ENCODE data around the gene PKMYT1. TPM values are rescaled to one million over a fixed set of nuclear protein-coding genes. Genes with fewer than 3 reads are reported as not detected.

PKMYT1 gene
- polyA plus RNA-seq, 2 of the 4 experiments (the other 2 are of a cell fraction), result 10.5 to 50.5 TPM

DNA sequence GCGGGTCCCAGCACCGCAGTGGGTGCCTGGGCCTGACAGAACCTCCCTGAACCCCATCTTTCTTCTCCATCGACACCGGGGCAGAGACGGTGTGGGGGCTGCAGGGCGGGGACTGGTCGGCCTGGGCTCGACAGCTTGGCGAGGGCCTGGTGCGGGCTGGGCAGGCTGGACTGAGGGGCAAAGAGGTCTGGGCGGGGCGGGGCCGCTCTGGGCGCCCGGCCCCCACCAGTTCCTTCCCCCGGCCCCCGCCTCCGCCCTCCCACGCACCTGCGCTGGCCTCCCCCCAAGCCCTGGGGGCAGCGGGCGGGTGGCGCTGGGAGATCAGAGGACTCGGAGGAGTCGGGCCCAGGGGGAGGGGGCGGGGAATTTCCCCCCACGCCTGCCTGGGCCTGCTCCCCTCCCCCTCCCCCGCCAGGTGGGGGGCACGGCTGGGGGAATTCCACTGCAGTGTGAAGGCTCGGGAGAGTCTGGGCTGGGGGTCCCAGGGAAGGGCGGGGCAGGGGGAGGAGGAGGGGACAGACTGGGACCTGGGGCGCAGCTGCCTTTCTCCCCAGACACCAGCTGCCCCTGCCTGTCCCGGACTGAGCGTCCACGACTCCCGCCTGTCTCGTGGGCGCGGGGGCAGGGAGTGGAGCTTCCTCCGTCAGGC is 17.0 kb downstream of the PKMYT1 start (continued):
- TF ChIP-seq, protein P1, sequence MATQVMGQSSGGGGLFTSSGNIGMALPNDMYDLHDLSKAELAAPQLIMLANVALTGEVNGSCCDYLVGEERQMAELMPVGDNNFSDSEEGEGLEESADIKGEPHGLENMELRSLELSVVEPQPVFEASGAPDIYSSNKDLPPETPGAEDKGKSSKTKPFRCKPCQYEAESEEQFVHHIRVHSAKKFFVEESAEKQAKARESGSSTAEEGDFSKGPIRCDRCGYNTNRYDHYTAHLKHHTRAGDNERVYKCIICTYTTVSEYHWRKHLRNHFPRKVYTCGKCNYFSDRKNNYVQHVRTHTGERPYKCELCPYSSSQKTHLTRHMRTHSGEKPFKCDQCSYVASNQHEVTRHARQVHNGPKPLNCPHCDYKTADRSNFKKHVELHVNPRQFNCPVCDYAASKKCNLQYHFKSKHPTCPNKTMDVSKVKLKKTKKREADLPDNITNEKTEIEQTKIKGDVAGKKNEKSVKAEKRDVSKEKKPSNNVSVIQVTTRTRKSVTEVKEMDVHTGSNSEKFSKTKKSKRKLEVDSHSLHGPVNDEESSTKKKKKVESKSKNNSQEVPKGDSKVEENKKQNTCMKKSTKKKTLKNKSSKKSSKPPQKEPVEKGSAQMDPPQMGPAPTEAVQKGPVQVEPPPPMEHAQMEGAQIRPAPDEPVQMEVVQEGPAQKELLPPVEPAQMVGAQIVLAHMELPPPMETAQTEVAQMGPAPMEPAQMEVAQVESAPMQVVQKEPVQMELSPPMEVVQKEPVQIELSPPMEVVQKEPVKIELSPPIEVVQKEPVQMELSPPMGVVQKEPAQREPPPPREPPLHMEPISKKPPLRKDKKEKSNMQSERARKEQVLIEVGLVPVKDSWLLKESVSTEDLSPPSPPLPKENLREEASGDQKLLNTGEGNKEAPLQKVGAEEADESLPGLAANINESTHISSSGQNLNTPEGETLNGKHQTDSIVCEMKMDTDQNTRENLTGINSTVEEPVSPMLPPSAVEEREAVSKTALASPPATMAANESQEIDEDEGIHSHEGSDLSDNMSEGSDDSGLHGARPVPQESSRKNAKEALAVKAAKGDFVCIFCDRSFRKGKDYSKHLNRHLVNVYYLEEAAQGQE (IDR thresholded peaks at IDR 0.05), result no peak
- TF ChIP-seq CHD2 (IDR thresholded peaks at IDR 0.05; ENCODE audit: low read length, partially characterized antibody) (no peak), JUNB (IDR thresholded peaks at IDR 0.05) (no peak)
- TF ChIP-seq, protein P2, sequence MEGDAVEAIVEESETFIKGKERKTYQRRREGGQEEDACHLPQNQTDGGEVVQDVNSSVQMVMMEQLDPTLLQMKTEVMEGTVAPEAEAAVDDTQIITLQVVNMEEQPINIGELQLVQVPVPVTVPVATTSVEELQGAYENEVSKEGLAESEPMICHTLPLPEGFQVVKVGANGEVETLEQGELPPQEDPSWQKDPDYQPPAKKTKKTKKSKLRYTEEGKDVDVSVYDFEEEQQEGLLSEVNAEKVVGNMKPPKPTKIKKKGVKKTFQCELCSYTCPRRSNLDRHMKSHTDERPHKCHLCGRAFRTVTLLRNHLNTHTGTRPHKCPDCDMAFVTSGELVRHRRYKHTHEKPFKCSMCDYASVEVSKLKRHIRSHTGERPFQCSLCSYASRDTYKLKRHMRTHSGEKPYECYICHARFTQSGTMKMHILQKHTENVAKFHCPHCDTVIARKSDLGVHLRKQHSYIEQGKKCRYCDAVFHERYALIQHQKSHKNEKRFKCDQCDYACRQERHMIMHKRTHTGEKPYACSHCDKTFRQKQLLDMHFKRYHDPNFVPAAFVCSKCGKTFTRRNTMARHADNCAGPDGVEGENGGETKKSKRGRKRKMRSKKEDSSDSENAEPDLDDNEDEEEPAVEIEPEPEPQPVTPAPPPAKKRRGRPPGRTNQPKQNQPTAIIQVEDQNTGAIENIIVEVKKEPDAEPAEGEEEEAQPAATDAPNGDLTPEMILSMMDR (IDR thresholded peaks at IDR 0.05), result no peak

DNA sequence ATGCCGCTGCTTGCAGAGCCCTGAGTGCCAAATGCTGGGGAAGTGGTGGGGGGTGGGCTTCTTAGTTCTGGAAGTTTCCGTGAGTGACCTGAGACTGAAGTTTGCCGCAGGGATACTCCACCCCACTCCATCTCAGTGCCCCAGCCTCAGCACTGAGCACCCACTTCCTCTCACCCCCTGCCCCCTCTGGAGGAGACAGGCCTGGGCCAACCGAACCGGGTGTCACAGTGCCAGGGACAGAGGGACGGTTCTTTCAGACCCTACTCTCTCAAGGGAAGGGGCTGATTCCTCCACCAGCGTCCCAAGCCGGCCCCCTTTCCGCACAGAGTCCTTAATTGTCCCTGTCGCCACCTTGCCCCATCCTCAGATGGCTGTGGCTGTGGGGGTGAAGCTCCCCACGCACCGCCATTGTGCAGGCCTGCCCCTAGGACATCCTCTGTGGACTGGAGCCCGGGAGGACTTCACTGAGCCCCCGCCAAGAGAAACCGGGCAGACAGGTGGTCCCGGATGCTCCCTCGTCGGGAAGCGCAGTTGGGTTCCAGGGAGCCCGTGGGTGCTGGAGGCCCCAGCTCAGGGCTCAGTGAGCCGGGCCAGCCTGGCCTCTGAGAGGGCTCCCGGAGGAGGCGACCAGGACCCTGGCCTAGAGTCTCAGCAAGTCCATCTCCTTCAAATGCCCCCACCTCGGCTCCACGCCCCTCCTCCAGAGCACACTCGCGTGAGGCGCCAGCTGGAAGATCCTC is 17.7 kb downstream of the PKMYT1 start:
- 81% methylated on average over 26 of the region's 28 CpGs for WGBS (ENCODE audit: missing lambda C conversion rate)
- peak overlapping the region; percentile 100; the same call in 1 of the 3 replicates for H3K4me2 ChIP-seq
- peak overlapping the region in 1 of 2 experiments; percentile 78; a peak in 3 of 6 replicates for H3K27ac ChIP-seq
- CTCF ChIA-PET, result interaction anchor here (0.8 to 8.1 kb wide), 19 partner anchors 9 to 124 kb away, joined by 3 to 97 read pairs (median 7); partner anchors contain the start of gene PKMYT1
- ATAC-seq, result no peak
- POLR2A ChIA-PET, result no interaction called here
- TF ChIP-seq RARB (CRISPR knock-in tag; IDR thresholded peaks at IDR 0.05), result no peak
- no peak for TF ChIP-seq PHF8 (IDR thresholded peaks at IDR 0.05; ENCODE audit: borderline replicate concordance, low read depth)
- no peak for TF ChIP-seq TP53 (CRISPR knock-in tag; IDR thresholded peaks at IDR 0.05)
- TF ChIP-seq ZC3H11A (IDR thresholded peaks at IDR 0.05), result no peak
- no peak for TF ChIP-seq HOXB5 (CRISPR knock-in tag; IDR thresholded peaks at IDR 0.05)
- TF ChIP-seq HDAC2 (IDR thresholded peaks at IDR 0.05), result no peak
- TF ChIP-seq ZSCAN20 (CRISPR knock-in tag; IDR thresholded peaks at IDR 0.05), result no peak
- DNase-seq (ENCODE audit: low read depth in 1 of 2, low spot score in 1 of 2), result no peak
- FAIRE-seq, result no peak
- H3K4me3 ChIP-seq, result no peak overlapping the region
- no peaks in the 10 kb centered on the region for H3K9me3 ChIP-seq
- H3K4me1 ChIP-seq, result peaks cover 10% of the 10 kb centered on the region; the same call in 2 of the 3 replicates

DNA sequence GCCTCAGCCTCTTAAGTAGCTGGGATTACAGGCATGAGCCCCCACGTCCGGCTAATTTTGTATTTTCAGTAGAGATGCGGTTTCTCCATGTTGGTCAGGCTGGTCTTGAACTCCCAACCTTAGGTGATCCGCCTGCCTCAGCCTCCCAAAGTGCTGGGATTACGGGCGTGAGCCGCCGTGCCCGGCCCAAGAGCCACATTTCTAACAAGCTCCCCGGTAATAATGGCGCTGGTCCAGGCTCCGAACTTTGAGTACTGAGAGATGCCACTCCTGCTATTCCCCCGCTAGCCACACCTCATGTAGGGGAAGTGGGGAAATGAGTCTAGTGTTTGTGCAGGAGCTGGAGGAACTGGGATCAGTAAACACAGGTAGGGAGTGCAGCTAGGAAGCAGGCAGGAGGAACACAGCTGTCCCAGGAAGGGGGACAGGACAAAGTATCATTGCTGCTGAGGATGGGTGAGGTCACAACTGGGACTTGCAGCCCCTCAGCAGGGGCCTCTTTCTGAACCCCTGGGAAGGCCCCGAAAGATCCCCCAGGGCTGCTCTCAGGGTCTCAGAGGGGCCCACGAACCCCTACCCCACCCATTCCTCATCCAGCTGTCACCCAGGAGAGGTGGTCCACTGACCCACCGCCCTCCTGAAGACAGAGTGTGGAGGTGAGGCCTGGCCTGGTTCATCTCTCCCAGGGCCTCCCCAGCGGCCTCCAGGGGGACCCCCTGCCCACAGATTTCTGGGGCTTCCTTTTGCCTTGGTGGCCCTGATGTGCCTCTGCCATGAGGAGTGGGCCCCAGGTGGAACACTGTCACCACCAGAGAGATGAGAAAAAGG is 19.8 kb downstream of the PKMYT1 start:
- DNase-seq (ENCODE audit: low read depth in 1 of 2, low spot score in 1 of 2) (no peak), FAIRE-seq (no peak), ATAC-seq (no peak)
- no peak overlapping the region for H3K4me3 ChIP-seq
- POLR2A ChIA-PET, result no interaction called here
- TF ChIP-seq GATA3 (IDR thresholded peaks at IDR 0.05; ENCODE audit: borderline replicate concordance), result no peak
- no peak for TF ChIP-seq MAZ (IDR thresholded peaks at IDR 0.05; ENCODE audit: borderline replicate concordance, low read depth, low read length)
- TF ChIP-seq EHF (CRISPR knock-in tag; IDR thresholded peaks at IDR 0.05), result no peak
- no peak for TF ChIP-seq ZC3H11A (IDR thresholded peaks at IDR 0.05)
- no peak for TF ChIP-seq CBX8 (IDR thresholded peaks at IDR 0.05)
- no peak for TF ChIP-seq CHD2 (IDR thresholded peaks at IDR 0.05; ENCODE audit: low read length, partially characterized antibody)
- TF ChIP-seq, protein P3, sequence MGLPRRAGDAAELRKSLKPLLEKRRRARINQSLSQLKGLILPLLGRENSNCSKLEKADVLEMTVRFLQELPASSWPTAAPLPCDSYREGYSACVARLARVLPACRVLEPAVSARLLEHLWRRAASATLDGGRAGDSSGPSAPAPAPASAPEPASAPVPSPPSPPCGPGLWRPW (IDR thresholded peaks at IDR 0.05), result no peak
- TF ChIP-seq, protein P4, sequence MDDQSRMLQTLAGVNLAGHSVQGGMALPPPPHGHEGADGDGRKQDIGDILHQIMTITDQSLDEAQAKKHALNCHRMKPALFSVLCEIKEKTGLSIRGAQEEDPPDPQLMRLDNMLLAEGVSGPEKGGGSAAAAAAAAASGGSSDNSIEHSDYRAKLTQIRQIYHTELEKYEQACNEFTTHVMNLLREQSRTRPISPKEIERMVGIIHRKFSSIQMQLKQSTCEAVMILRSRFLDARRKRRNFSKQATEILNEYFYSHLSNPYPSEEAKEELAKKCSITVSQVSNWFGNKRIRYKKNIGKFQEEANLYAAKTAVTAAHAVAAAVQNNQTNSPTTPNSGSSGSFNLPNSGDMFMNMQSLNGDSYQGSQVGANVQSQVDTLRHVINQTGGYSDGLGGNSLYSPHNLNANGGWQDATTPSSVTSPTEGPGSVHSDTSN (IDR thresholded peaks at IDR 0.05), result no peak
- TF ChIP-seq ZSCAN20 (CRISPR knock-in tag; IDR thresholded peaks at IDR 0.05), result no peak
- no peak for TF ChIP-seq HDAC2 (IDR thresholded peaks at IDR 0.05)
- no peak for TF ChIP-seq ZNF302 (CRISPR knock-in tag; IDR thresholded peaks at IDR 0.05)
- TF ChIP-seq TFCP2L1 (CRISPR knock-in tag; IDR thresholded peaks at IDR 0.05), result no peak
- no peaks in the 10 kb centered on the region for H3K9me3 ChIP-seq
- WGBS (ENCODE audit: missing lambda C conversion rate), result 90% methylated on average over 16 of the region's 17 CpGs
- no peak overlapping the region for H3K27ac ChIP-seq
- CTCF ChIA-PET, result interaction anchor here (0.9 to 8.1 kb wide), 13 partner anchors 9 to 89 kb away, joined by 3 to 97 read pairs (median 4); partner anchors contain the start of genes PAQR4, PKMYT1 and TNFRSF12A
- H3K4me2 ChIP-seq, result no peak overlapping the region
- peaks cover 20% of the 10 kb centered on the region for H3K4me1 ChIP-seq

Measured in A549 (cell line).